Right forelimb (tissue), 1 donor: ENCODE results near the gene TAF1B.

Experiments used
- DNase-seq: peaks from one replicate; pipeline ENCODE4 v3.0.0-alpha.2; 2018

The TAF1B gene

DNA sequence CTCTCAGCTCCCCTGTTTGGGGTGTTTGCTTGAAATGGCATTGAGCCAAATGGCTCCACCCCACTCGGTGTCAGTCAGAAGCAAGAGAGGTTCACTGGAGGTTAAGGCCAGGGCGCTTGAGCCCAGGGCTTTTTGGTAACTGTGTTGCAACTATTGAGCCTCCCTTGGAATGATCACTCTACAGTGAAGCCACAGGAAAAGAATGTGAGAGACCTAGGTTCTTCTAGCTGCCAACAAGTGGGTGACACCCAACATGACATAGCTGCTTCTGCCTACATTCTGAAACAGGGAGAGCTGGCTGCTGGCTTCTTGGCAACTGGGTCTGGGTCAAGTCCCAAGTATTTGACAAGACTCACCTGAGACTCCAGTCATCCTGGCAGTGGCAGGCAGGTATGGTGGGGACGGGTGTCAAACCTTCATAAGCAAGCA is 101.1 kb downstream of the TAF1B start:
- DNase-seq = no peak

- no peak for DNase-seq
Observed at GRCh38 chr2:9945596-9945995, 102.3 kb downstream of the TAF1B start.

DNA sequence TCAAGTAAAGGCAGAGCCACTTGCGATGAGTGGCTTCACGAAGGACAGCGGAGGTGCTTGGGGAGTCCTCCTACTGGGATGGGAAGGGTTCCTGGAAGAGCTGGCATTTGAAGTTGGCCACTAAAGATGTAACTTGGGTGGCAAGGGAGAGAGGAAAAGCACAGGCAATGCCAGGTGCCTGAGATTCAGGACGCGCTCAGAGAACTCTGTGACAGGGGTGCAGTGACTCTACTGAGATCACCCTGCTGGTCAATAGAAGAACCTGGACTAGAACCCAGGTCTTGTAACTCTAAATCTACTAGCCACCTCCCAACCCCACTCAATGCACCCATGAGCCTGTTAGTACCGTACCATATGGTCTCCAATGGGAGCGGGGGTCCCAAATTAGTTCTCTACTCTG is 102.8 kb downstream of the TAF1B start:
- DNase-seq = no peak

- no peak for DNase-seq
Observed at GRCh38 chr2:9946818-9947217, 103.5 kb downstream of the TAF1B start.

GRCh38 chr2:9948721-9949120 is 105.4 kb downstream of the TAF1B start:
- DNase-seq = no peak

DNA sequence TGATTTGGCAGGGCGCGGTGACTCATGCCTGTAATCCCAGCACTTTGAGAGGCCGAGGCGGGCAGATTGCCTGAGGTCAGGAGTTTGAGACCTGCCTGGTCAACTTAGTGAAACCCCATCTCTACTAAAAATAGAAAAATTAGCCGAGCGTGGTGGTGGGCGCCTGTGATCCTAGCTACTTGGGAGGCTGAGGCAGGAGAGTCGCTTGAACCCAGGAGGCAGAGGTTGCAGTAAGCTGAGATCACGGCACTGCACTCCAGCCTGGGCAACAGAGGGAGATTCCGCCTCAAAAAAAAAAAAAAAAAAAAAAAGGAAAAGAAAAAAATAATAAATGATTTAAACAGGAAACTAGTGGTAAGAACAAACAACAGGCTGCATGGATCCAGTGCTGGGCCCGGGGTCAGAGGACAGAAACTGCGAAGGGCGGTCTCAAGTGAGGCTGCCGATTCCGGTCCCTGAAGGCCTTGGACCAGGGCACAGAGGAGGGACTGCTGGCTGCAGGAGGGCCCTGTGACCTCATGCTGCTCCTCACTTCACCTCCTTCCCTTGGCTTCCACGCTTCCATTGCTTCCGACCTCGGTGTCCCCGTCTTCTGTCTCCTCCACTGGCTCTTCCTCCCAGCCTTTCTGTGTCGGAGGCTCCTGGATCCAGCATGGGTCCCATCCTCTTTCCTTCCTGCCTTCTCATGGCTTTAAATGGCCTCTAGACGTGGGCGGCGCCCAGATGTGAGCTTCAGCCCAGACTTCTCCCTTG is 106.1 kb downstream of the TAF1B start:
- DNase-seq = no peak

- DNase-seq = no peak
Observed at GRCh38 chr2:9949992-9950520, 106.8 kb downstream of the TAF1B start.

DNA sequence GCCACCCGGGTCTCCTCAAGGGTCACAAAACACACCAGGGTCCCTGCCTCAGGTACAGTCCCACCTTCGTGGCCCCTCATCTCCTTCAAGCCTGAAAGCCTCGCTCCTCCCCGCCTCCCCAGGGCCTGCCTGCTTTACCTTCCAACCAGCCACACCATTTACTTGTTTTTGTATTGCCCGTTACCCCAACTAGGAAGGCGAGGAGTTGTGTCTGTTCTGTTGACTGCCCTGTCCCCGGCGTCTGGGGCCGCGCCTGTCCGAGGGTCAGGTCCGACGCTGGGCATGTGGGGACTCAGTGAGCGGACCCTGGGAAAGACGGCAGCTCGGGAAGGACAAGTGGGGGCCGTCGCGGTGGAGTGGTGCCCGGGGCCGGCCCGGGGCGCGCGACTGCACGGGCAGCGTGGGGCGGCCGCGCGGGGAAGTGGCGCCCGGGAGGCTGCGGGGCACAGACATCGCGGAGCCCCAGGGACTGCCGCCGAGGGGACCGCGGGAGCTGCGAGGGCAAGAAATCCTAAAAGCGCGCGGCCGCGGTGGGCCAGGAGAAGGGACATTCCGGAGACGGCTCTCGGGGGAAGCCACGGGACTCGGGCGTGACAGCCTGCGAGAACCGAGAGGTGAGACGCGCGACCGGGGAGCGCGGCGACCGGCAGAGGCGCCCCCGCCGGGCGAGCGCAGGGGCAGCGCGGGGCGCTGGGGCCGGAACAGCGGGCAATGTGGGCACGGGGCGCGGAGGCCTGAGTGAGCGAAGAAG is 107.4 kb downstream of the TAF1B start:
- no peak for DNase-seq

- DNase-seq = no peak
Observed at GRCh38 chr2:9951272-9951521, 107.9 kb downstream of the TAF1B start.

DNA sequence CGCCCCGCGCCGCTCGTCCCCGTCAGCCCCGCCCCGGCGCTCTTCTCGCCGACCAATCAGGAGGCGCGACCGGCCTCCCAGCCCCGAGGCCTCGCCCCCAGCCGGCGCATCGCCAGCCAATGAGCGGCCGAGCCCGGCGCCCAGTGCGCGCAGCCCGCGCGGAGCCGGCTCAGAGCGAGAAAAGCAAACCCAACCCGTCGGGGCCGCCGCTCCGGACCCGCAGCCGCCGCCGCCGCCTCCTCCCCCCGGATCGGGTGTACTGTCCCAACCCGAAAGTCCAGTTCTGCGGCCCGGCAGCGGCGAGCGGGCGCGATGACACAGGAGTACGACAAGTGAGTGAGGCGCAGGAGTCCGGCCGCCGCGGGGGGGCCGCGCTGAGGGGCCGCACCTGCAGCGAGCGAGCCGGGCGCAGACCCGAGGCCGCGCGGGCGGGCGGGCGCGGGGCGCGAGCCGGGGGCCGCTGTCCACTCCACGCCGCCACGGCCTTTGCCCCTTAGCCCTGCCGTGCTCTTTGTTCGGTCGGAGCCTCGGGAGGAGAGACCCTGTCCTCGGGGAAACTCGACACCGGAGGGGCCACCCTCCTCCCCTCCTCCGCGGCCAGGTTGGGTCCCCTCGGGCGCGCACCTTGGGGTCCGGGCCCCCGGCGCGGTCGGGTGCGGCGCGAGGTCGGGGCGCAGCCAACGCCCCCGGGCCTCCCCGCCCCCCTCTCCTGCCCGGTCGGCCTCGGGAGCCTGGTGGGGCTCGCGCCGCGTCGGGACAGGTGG is 108.4 kb downstream of the TAF1B start, which contains the start of gene GRHL1:
GRHL1 (plus strand) TSS at position 172 of the 764 bp plus-strand sequence; CDS start at position 313, 141 bp downstream.
- peak; percentile 96 for DNase-seq

DNA sequence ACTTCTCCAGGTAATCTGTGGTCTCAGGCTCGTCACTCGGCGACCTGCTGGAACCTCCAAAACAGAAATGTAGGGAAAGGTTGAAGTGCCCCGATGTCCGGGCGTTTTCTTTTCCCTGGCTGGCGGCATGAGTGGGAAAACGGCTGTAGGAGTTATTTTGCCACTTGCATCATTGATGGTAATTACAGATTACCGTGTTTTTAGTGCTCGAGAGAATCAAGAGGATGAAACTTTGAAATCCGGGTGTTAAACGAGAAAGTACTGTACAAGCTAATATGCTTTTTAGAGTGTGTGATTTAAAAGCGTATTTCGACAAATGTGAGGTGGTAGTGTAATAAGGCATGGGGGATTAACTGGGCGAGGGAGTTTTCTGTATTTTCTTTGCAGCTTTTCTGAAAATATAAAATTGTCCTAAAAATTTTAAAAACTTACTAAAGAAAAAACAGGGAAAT is 109.0 kb downstream of the TAF1B start:
- DNase-seq = no peak

DNA sequence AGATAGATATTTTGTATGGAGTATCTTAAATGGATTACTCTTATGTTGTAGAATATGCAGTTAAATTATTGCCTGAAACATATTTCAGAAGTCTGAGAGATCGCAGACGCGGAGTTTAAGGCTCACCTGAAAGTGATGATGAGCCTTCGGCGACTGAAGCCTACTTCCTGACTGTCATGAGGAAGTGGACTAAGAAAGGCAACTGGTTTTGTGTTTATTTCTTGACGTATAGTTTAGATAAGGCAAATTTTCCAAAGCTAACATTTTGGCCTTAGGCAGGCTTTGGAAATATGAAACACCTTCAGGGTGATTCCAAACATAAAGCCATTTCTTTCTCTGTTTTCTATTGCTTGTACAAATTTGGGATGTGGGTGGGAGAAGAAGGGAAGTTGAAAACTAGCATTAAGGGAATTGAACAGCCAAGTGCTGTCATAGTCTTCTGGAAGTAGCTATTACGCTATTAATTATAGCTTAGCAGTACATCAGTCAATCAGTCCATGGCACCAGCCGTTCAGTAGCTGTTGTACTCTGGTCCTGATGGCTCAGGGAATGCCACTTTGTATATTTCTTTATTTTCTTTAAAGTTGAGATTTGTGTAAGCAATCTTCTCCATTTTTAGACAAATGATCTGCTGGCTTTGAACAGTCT is 109.7 kb downstream of the TAF1B start:
- no peak for DNase-seq

- no peak for DNase-seq
Observed at GRCh38 chr2:9954136-9954535, 110.9 kb downstream of the TAF1B start.

DNA sequence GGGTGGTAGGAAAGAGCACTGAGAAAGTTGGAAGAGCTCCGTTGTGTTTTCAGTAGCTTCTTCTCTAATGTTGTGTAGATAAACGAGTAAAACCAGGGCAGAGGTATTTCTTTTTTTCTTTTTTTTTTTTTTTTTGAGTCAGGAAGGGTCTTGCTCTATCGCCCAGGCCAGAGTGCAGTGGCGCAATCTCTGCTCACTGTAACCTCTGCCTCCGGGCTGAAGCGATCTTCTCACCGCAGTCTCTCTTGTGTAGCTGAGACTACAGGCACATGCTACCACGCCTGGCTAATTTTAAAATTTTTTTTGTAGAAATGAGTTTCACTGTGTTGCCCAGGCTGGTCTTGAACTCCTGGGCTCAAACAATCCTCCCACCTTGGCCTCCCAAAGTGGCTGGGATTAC is 114.8 kb downstream of the TAF1B start:
- DNase-seq = no peak

DNA sequence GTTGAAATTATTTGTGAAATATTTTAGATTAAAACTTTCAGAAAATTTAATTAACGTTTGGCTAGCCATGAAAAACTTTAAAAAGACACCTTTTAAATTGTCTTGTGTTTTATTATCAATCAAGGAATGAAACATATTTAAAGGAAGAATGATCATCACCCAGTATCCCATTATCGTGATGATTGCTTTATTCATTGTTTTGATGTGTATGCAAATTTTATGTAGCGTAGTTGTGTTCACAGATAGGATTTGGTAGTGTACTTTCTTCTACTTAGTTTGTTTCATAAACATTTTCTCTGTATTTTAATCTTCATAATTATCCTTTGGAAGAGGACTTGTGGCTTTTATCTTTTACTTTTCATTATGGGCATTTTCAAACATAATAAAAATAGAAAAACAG is 116.0 kb downstream of the TAF1B start:
- DNase-seq = no peak

DNA sequence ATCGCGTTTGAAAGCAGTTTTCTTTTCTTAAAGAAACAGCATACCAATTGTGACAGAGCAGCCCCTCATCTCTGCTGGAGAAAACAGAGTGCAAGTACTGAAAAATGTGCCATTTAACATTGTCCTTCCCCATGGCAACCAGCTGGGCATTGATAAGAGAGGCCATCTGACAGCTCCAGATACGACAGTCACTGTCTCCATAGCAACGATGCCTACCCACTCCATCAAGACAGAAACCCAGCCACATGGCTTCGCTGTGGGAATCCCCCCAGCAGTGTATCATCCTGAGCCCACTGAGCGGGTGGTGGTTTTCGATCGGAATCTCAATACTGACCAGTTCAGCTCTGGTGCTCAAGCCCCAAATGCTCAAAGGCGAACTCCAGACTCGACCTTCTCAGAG is 117.7 kb downstream of the TAF1B start:
- DNase-seq = no peak

DNA sequence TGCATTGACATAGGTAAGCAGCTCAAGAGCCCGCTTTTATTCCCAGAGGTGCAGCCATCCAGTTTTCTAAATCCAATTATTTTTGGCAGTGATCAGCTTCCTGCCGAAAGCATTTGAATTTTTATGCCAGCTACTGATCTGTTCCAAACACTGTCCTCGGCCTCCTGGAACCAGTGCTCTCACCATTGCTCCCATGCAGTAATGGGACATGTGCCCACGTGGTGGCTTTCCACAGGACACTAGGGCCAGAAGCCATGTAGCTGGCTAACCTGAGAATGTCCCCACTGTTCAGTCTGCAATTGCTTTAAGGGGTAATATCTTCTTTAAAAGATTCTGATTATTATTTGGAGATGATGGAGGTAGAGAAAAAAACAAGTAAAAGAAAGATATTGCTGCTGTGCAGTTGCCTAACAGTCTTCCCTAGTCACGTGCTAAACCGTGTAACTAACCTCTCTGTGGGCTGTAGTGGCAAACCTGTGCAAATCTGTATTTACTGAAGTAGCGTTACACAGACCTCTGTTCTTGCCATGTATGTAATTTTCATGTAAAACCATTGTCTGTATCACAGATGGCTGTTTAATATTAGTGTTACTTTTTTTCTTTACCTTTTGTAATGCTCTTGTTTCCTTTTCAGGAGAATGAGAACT is 121.2 kb downstream of the TAF1B start:
- DNase-seq = no peak

- DNase-seq = no peak
Observed at GRCh38 chr2:9965119-9965822, 122.0 kb downstream of the TAF1B start.

GRCh38 chr2:9966491-9967022 is 123.3 kb downstream of the TAF1B start:
- DNase-seq = no peak

DNA sequence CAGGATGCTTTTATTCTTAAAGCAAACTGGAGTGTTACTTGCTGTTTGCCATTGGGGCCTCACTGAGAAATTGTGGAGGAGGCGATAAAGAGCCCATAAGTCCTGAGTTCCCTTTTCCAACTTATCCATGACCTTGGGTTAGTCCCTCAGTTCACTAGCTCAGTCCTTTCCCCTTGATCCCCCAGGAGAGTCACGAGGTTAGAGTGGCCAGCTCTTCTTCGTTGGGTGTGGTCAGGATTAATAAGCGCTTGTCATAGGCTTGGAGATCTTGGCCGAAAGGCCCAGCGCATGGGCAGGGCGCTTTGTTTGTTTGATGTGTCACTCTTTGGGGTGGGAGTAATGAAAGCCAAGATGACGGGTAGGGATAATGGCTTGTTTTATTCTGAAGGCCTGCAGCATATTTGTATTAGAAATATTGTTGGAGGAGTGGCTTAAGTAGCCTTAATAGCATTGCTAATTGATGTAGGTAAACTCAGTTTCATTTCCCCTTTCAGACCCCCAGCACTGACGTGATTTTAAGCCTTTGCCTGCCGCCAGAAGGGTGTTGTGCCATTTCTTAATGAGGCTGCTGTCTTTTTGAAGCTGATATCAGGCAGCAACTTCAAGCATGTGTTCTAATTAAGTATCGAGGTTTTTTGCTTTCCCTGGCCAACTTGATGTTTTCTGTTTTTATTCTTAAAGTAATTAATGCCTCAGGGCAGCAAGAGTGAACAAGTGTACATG is 123.9 kb downstream of the TAF1B start:
- no peak for DNase-seq
